CD8-positive, alpha-beta memory T cell (primary cell): ENCODE data around the gene LRP8. TPM values are rescaled to one million over a fixed set of nuclear protein-coding genes. Genes with fewer than 3 reads are reported as not detected.

Experiments
- CTCF ChIA-PET: fragments of 350-600 bp; sonication (Branson Sonifier 250); formaldehyde crosslinking; loops from one replicate; lab custom pipeline; 2021; ENCODE audit warnings: antibody characterized with exemption; lab: Charles Lee
- POLR2A ChIA-PET: fragments of 350-600 bp; sonication (Branson Sonifier 250); formaldehyde crosslinking; loops from one replicate; lab custom pipeline; 2021; ENCODE audit warnings: antibody characterized with exemption; lab: Charles Lee
- DNase-seq, 5 donors: peaks; one replicate each; pipeline versions ENCODE4 v3.0.0 to v3.0.0-alpha.2; 2020 to 2022; ENCODE audit warnings: mixed read lengths in 1 of 5
- H3K27ac ChIP-seq: one replicate; pipeline ENCODE4 v1.7.0; 2013; ENCODE audit warnings: low read depth, mild to moderate bottlenecking, low read length, moderate library complexity
- H3K27me3 ChIP-seq: 2 replicates; pipeline ENCODE4 v1.7.0; 2013; ENCODE audit warnings: low read length, mild to moderate bottlenecking; ENCODE audit not compliant: insufficient read depth, poor library complexity, severe bottlenecking
- H3K36me3 ChIP-seq: 2 replicates; pipeline ENCODE4 v1.7.0; 2013; ENCODE audit warnings: mild to moderate bottlenecking, low read length, moderate library complexity; ENCODE audit not compliant: insufficient read depth
- H3K4me1 ChIP-seq: 2 replicates; pipeline ENCODE4 v1.7.0; 2013; ENCODE audit warnings: mild to moderate bottlenecking, low read length, moderate library complexity; ENCODE audit not compliant: insufficient read depth
- H3K4me3 ChIP-seq: 2 replicates; pipeline ENCODE4 v1.7.0; 2013; ENCODE audit warnings: mild to moderate bottlenecking, low read length
- H3K9me3 ChIP-seq: 2 replicates; pipeline ENCODE4 v1.7.0; 2013; ENCODE audit warnings: mild to moderate bottlenecking, low read length
- H3K27ac Mint-ChIP-seq, 8 donors: one replicate each; pipeline ENCODE4 v1.8.0; 2020 to 2021; ENCODE audit warnings: mixed read lengths in 8 of 8, mild to moderate bottlenecking in 6 of 8, inconsistent platforms in 3 of 8, moderate library complexity in 3 of 8
- H3K27me3 Mint-ChIP-seq, 2 donors: one replicate each; pipeline ENCODE4 v1.8.0; 2020 to 2021; ENCODE audit warnings: mixed read lengths in 2 of 2, mild to moderate bottlenecking in 1 of 2, moderate library complexity in 1 of 2
- H3K36me3 Mint-ChIP-seq, 3 donors: one replicate each; pipeline ENCODE4 v1.8.0; 2020 to 2021; ENCODE audit warnings: mixed read lengths in 3 of 3, inconsistent platforms in 1 of 3, mild to moderate bottlenecking in 1 of 3
- H3K4me1 Mint-ChIP-seq, 3 donors: one replicate each; pipeline ENCODE4 v1.8.0; 2020 to 2021; ENCODE audit warnings: mixed read lengths in 3 of 3, inconsistent platforms in 1 of 3, mild to moderate bottlenecking in 1 of 3
- H3K4me3 Mint-ChIP-seq, 7 donors: one replicate each; pipeline ENCODE4 v1.8.0; 2020 to 2021; ENCODE audit warnings: mixed read lengths in 7 of 7, mild to moderate bottlenecking in 6 of 7, moderate library complexity in 4 of 7, inconsistent platforms in 2 of 7
- H3K9me3 Mint-ChIP-seq, 5 donors: one replicate each; pipeline ENCODE4 v1.8.0; 2020 to 2022; ENCODE audit warnings: mixed read lengths in 5 of 5, mild to moderate bottlenecking in 3 of 5, moderate library complexity in 2 of 5, inconsistent platforms in 1 of 5
- polyA plus RNA-seq: library from polyadenylated mRNA; unstranded; fragments of 300-500 nt; fragmentation: Illumina TruSeq; gene quantifications from one replicate; pipeline ENCODE4 v1.2.3, GENCODE V29; 2021
- total RNA-seq, 2 experiments: library from RNA; stranded (reverse); gene quantifications; one replicate each; pipeline ENCODE4 v1.2.3, GENCODE V29; 2021

Gene LRP8
- total and polyA plus RNA-seq, 3 experiments from 2014 or later: 2.7 to 49.7 (median 48.7) TPM

DNA sequence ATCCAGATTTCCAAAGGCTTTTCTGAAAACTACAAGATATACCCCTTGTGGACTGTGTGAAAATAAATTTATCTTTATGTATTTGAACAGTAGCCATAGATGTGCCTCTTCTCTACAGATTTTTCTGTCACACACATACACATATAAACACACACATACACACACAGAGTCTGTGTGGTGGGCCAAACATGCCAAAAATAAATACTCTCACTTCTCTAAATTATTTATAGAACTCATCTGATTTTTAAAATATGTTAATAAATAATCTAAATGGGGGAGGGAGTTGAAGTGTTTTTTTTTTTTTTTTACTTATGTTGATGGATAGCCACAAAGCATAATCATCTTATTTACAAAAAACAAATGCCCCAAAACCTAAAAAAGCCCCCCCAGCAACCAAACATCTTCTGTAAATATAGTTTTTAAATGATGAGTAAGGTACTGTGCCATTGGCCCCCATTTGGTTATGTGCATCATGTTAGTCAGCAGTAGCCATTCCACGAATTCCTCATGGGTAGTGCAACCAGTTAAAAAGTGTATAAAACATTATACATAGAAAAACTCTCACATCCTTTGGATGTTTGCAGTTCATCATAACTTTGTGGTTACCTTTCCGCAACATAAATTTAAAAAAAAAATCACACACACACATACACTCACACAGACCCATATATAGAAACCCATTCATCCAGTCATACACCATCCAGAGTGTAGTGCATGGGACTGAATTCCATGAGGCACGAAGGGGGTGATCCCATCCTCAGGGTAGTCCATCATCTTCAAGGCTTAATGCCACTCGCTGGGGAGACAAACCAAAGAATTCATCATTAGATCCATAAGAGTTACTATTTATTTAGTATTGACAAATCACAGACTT lies 81.4 kb downstream of the LRP8 start:
- Mint-ChIP-seq H3K4me3 (no peak overlapping the region), H3K4me1 (no peaks in the 10 kb centered on the region), H3K27me3 (peaks cover 0 to 3% of the 10 kb centered on the region in 2 donors), H3K9me3 (no peaks in the 10 kb centered on the region), H3K27ac (no peak overlapping the region), H3K36me3 (peaks cover 0 to 17% (median 10%) of the 10 kb centered on the region in 3 donors)
- POLR2A ChIA-PET: no interaction called here
- Histone ChIP-seq H3K4me3 (no peak overlapping the region), H3K9me3 (no peaks in the 10 kb centered on the region), H3K4me1 (no peaks in the 10 kb centered on the region), H3K36me3 (no peaks in the 10 kb centered on the region), H3K27me3 (no peaks in the 10 kb centered on the region), H3K27ac (no peak overlapping the region)
- no peak for DNase-seq
- CTCF ChIA-PET: no interaction called here

DNA sequence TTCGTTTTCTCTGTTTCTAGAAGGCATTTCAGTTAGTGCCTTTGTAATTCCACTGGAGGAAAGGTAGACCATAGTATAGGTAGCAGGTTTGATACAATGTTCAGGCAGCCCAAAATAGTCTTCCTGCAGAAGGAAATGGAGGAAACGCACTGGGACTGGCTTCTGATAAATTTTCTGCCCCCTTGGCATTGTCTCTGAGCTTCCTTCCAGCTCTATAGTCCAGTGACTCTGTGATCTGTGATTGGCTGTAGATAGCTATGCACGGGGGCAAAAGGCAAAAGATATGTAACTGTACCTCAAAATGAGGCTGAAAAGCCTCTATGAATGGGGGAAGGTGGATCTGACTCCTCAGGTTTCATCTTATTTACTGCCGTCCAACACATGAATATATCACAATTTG lies 83.7 kb downstream of the LRP8 start:
- no peak overlapping the region for H3K4me3 ChIP-seq
- no peak overlapping the region for H3K4me3 Mint-ChIP-seq
- ChIA-PET POLR2A (no interaction called here), CTCF (no interaction called here)
- peaks cover 0 to 3% of the 10 kb centered on the region in 2 donors for H3K27me3 Mint-ChIP-seq
- peaks cover under 1% of the 10 kb centered on the region for H3K4me1 ChIP-seq
- no peaks in the 10 kb centered on the region for H3K36me3 ChIP-seq
- no peaks in the 10 kb centered on the region for H3K9me3 ChIP-seq
- no peak for DNase-seq
- H3K27ac Mint-ChIP-seq: no peak overlapping the region
- H3K9me3 Mint-ChIP-seq: no peaks in the 10 kb centered on the region
- H3K27me3 ChIP-seq: no peaks in the 10 kb centered on the region
- peaks cover under 1 to 1% (median under 1%) of the 10 kb centered on the region in 3 donors for H3K4me1 Mint-ChIP-seq
- H3K27ac ChIP-seq: no peak overlapping the region
- peaks cover 0 to 3% (median 0%) of the 10 kb centered on the region in 3 donors for H3K36me3 Mint-ChIP-seq

GRCh38 chr1:53242381-53242780 lies 85.5 kb downstream of the LRP8 start:
- POLR2A ChIA-PET: no interaction called here

GRCh38 chr1:53241828-53242227 lies 86.0 kb downstream of the LRP8 start:
- Mint-ChIP-seq H3K4me1 (peaks cover 16 to 24% (median 22%) of the 10 kb centered on the region in 3 donors), H3K27ac (peak overlapping the region in 2 of 8 donors; percentile 31 to 32), H3K4me3 (no peak overlapping the region), H3K9me3 (no peaks in the 10 kb centered on the region), H3K27me3 (peaks cover 0 to 6% of the 10 kb centered on the region in 2 donors), H3K36me3 (peaks cover 0 to 11% (median 4%) of the 10 kb centered on the region in 3 donors)
- no peaks in the 10 kb centered on the region for H3K27me3 ChIP-seq
- H3K27ac ChIP-seq: no peak overlapping the region
- CTCF ChIA-PET: no interaction called here
- H3K9me3 ChIP-seq: no peaks in the 10 kb centered on the region
- POLR2A ChIA-PET: no interaction called here
- H3K4me1 ChIP-seq: peaks cover 16% of the 10 kb centered on the region
- H3K4me3 ChIP-seq: no peak overlapping the region
- DNase-seq: no peak
- no peaks in the 10 kb centered on the region for H3K36me3 ChIP-seq

More at GRCh38 chr1:53242381-53242780, 85.5 kb downstream of the LRP8 start:
- CTCF ChIA-PET: interaction anchor here (0.7 kb wide), 1 partner anchor 1086 kb away, joined by 3 read pairs; no protein-coding TSS in a partner anchor
- H3K27ac ChIP-seq: no peak overlapping the region
- no peak overlapping the region for H3K4me3 ChIP-seq
- H3K9me3 Mint-ChIP-seq: no peaks in the 10 kb centered on the region
- no peaks in the 10 kb centered on the region for H3K36me3 ChIP-seq
- H3K36me3 Mint-ChIP-seq: peaks cover 0 to 13% (median 4%) of the 10 kb centered on the region in 3 donors
- H3K27me3 ChIP-seq: no peaks in the 10 kb centered on the region
- H3K4me1 Mint-ChIP-seq: peaks cover 16 to 19% (median 17%) of the 10 kb centered on the region in 3 donors
- no peaks in the 10 kb centered on the region for H3K9me3 ChIP-seq
- no peak for DNase-seq
- peaks cover 0 to 6% of the 10 kb centered on the region in 2 donors for H3K27me3 Mint-ChIP-seq
- H3K4me3 Mint-ChIP-seq: no peak overlapping the region
- peaks cover 11% of the 10 kb centered on the region for H3K4me1 ChIP-seq
- H3K27ac Mint-ChIP-seq: no peak overlapping the region

DNA sequence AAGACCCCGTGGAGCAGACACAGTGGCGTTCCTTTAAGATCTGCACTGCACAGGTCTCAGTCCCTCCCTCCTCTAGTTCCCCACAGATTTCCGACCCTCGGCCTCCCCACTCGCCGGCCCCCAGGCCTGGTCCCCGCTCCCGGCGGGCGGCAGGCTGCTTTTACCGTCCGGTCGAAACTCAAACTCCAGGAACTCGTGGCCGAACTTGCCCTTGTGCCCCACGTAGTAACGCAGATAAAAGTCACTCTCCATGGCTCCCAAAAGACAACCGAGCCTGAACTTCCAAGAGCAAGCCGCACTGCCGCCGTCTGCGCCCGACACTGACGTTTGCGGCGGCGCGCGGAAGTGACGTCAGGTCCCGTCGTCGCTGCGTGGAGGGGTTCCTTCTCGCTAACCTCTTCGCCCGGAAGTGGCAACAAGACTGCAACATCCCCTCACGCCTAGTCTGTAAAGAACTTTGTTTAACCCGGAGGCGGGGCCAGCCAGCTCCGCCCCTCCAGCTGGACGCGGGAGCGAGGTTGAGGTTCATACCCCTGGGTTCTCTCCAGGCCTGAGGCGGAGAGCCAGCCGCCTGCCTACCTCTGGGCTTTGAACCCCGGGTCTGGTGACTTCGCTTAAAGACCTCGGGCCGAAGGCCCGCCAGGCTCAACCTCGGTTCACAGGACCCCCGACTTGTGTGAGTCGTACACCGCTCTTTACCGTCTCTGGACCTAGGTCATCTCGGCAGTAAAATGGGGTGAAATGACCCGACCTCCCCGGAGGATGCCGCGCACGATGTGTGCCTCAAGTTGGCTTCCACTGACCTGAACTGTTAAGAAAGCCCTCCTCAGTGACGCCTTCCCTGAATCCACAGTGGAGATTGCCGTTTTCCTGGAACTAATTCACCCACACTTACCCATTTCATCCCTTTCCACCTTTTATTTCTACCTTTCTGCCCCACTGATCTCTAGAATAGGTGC lies 89.4 kb downstream of the LRP8 start, which contains the start of gene MAGOH:
Gene MAGOH, minus strand, starts transcription at position 322 of the 959 bp plus-strand sequence. Its CDS starts 70 bp downstream, at position 252.
- Mint-ChIP-seq H3K9me3 (no peaks in the 10 kb centered on the region), H3K36me3 (peaks cover 0 to 40% (median 8%) of the 10 kb centered on the region in 3 donors), H3K27ac (peak within 1 kb of the TSS; percentile 96 to 100 (median 98)), H3K27me3 (peaks cover 0 to 6% of the 10 kb centered on the region in 2 donors), H3K4me3 (peak within 1 kb of the TSS; percentile 96 to 100 (median 98)), H3K4me1 (peaks cover 29 to 39% (median 38%) of the 10 kb centered on the region in 3 donors)
- H3K27ac ChIP-seq: peak within 1 kb of the TSS; percentile 89
- H3K4me3 ChIP-seq: peak within 1 kb of the TSS; percentile 75
- CTCF ChIA-PET: interaction anchor here (0.9 kb wide), 1 partner anchor 10 kb away, joined by 4 read pairs; no protein-coding TSS in a partner anchor
- H3K27me3 ChIP-seq: no peaks in the 10 kb centered on the region
- POLR2A ChIA-PET: no interaction called here
- no peaks in the 10 kb centered on the region for H3K9me3 ChIP-seq
- H3K36me3 ChIP-seq: peaks cover 17% of the 10 kb centered on the region
- peaks cover 20% of the 10 kb centered on the region for H3K4me1 ChIP-seq
- peak; percentile 90 to 95 (median 93) for DNase-seq

DNA sequence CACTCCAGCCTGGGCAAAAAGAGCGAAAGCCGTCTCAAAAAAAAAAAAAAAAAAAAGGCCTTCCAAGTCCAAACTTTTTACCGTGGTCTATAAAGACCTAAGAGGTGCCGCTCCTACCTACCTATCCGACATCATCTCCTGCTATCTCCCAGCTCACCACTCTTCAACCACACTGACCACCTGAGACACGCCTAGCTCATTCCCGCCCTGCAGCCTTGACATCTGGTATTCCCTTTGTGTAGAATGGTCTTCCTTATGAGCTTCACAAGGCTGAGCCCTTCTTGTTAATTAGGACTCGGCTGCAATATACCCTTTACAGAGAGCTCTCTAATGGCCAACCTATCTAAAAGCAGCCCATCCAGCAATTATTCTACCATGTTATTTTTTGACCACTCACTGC lies 90.2 kb downstream of the LRP8 start:
- H3K4me3 Mint-ChIP-seq: peak overlapping the region; percentile 96 to 100 (median 98)
- H3K4me1 ChIP-seq: peaks cover 20% of the 10 kb centered on the region
- ChIA-PET CTCF (interaction anchor here (0.9 kb wide), 1 partner anchor 9 kb away, joined by 4 read pairs; no protein-coding TSS in a partner anchor), POLR2A (interaction anchor here (0.7 kb wide), 1 partner anchor 15 kb away, joined by 8 read pairs; no protein-coding TSS in a partner anchor)
- H3K9me3 ChIP-seq: no peaks in the 10 kb centered on the region
- DNase-seq: no peak
- peaks cover 19% of the 10 kb centered on the region for H3K36me3 ChIP-seq
- peaks cover 0 to 47% (median 10%) of the 10 kb centered on the region in 3 donors for H3K36me3 Mint-ChIP-seq
- peak overlapping the region; percentile 75 for H3K4me3 ChIP-seq
- H3K4me1 Mint-ChIP-seq: peaks cover 29 to 39% (median 38%) of the 10 kb centered on the region in 3 donors
- peaks cover 0 to 6% of the 10 kb centered on the region in 2 donors for H3K27me3 Mint-ChIP-seq
- peak overlapping the region; percentile 96 to 100 (median 98) for H3K27ac Mint-ChIP-seq
- H3K27ac ChIP-seq: peak overlapping the region; percentile 89
- no peaks in the 10 kb centered on the region for H3K9me3 Mint-ChIP-seq
- H3K27me3 ChIP-seq: no peaks in the 10 kb centered on the region

GRCh38 chr1:53220962-53221286 lies 106.9 kb downstream of the LRP8 start:
- peak overlapping the region; percentile 95 to 99 (median 98) for H3K27ac Mint-ChIP-seq
- Histone ChIP-seq H3K9me3 (no peaks in the 10 kb centered on the region), H3K4me3 (peak overlapping the region; percentile 78), H3K27me3 (no peaks in the 10 kb centered on the region), H3K4me1 (peaks cover 16% of the 10 kb centered on the region), H3K36me3 (no peaks in the 10 kb centered on the region), H3K27ac (peak overlapping the region; percentile 90)
- H3K9me3 Mint-ChIP-seq: no peaks in the 10 kb centered on the region
- ChIA-PET POLR2A (interaction anchor here (0.8 kb wide), 1 partner anchor 24 kb away, joined by 3 read pairs; no protein-coding TSS in a partner anchor), CTCF (interaction anchor here (0.7 to 1.6 kb wide), 2 partner anchors 9 to 26 kb away, joined by 3 to 5 read pairs; no protein-coding TSS in a partner anchor)
- H3K27me3 Mint-ChIP-seq: peaks cover 0 to 4% of the 10 kb centered on the region in 2 donors
- H3K36me3 Mint-ChIP-seq: peaks cover 0 to 38% (median 5%) of the 10 kb centered on the region in 3 donors
- H3K4me1 Mint-ChIP-seq: peaks cover 23 to 28% (median 26%) of the 10 kb centered on the region in 3 donors
- DNase-seq: no peak
- peak overlapping the region; percentile 90 to 99 (median 93) for H3K4me3 Mint-ChIP-seq
